ENCODE data around the gene PARD6G. TPM values are rescaled to one million over a fixed set of nuclear protein-coding genes. Genes with fewer than 3 reads are reported as not detected.
A peak's percentile ranks its signal among the peaks of the same experiment; 100 is the strongest.

PARD6G gene
- total RNA-seq, 1 experiment from 2014 or later = 5.4 TPM

DNA sequence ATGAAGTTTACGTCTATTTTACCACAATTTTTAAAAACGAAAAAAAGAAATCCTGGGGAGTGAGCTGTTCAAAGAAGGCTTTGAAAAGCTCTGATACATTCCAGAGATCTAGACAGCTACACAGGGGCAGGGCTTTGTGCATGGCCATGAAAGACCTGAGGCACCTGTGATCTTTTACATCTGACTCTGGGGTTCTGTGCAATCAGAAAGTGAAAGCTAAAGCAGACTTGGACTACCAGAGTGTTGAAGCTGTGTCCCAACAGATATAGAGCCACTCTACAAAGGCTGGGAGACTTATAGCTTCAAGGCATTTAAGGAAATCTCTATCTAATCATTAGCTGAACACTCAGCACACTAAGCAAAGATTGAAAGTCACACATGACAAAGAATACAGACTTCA, 34.1 kb downstream of the PARD6G start:
- intact Hi-C loops (cut with micrococcal nuclease) = no loop called here
- TF ChIP-seq, protein P1, sequence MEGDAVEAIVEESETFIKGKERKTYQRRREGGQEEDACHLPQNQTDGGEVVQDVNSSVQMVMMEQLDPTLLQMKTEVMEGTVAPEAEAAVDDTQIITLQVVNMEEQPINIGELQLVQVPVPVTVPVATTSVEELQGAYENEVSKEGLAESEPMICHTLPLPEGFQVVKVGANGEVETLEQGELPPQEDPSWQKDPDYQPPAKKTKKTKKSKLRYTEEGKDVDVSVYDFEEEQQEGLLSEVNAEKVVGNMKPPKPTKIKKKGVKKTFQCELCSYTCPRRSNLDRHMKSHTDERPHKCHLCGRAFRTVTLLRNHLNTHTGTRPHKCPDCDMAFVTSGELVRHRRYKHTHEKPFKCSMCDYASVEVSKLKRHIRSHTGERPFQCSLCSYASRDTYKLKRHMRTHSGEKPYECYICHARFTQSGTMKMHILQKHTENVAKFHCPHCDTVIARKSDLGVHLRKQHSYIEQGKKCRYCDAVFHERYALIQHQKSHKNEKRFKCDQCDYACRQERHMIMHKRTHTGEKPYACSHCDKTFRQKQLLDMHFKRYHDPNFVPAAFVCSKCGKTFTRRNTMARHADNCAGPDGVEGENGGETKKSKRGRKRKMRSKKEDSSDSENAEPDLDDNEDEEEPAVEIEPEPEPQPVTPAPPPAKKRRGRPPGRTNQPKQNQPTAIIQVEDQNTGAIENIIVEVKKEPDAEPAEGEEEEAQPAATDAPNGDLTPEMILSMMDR (conservative IDR thresholded peaks at IDR 0.05; ENCODE audit: low read depth, low read length) = no peak
- TF ChIP-seq EZH2 (IDR thresholded peaks at IDR 0.05; ENCODE audit: low read length, unreplicated experiment) (no peak), EZH2phosphoT487 (IDR thresholded peaks at IDR 0.05; ENCODE audit: borderline replicate concordance, low read length) (no peak)
- Histone ChIP-seq H3K9me2 (replicated peaks; ENCODE audit: low read length) (no peaks in the 10 kb centered on the region), H3K9ac (ENCODE audit: low read length) (no peak overlapping the region), H4K20me1 (ENCODE audit: low read length) (no peaks in the 10 kb centered on the region), H3F3A (ENCODE audit: low read length, unreplicated experiment) (no peaks in the 10 kb centered on the region), H3K27me3 (ENCODE audit: low read length) (no peaks in the 10 kb centered on the region), H3K36me3 (ENCODE audit: low read depth, low read length) (no peaks in the 10 kb centered on the region), H2AFZ (ENCODE audit: low read length) (no peak overlapping the region), H3K4me3 (ENCODE audit: low read length) (no peak overlapping the region), H3K27ac (ENCODE audit: low read length) (no peak overlapping the region), H3K4me1 (ENCODE audit: insufficient read depth, low read length) (peaks cover 10% of the 10 kb centered on the region; the same call in 1 of the 2 replicates), H3K9me3 (ENCODE audit: low read length) (no peaks in the 10 kb centered on the region), H3K4me2 (ENCODE audit: low read length) (no peak overlapping the region), H3K79me2 (ENCODE audit: low read length) (no peaks in the 10 kb centered on the region)
- CTCF ChIA-PET = no interaction called here
- BruUV-seq (replicated peaks) = no TSS peak
- no peak for DNase-seq
- no peak for ATAC-seq
- POLR2A ChIA-PET (ENCODE audit: unreplicated experiment) = no interaction called here

DNA sequence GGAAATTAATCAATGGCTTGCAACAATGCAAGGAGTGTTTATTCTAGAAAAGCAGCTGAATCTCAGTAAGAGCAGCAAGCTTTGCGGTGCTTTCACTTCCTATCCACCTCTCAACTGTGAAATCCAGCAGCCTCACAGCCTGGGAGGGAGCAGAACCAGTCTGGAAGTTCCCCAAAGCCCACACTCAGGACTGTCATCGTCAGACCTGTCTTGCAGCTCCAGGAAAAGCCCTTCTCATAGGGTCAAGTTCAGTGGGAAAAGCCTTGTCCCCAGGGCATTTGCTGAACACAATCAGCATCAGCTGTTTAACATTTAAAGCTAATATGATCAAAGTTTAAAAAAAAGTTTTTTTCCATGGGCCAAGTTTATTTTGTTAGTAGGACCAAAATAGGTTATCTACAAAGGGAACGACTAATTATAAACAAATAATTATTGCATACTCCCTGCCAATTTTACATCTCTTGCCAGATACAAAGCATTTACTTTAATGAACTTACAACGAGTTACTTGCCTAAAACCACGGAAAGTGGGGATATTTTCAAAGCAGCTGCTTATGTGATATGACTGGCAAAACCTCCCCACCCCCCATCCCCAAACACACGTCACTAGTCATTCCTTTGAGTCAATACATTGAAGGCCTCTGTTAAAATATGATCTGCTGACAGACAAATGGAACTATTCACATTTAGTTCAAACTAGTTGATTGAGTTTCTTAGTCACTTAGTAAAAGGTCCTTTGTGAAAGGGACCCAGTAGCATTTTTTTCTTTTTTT, 36.8 kb downstream of the PARD6G start:
- Histone ChIP-seq H3K9me2 (replicated peaks; ENCODE audit: low read length) (no peaks in the 10 kb centered on the region), H3F3A (ENCODE audit: low read length, unreplicated experiment) (no peaks in the 10 kb centered on the region), H3K79me2 (ENCODE audit: low read length) (no peaks in the 10 kb centered on the region), H3K4me2 (ENCODE audit: low read length) (no peak overlapping the region), H2AFZ (ENCODE audit: low read length) (no peak overlapping the region), H3K9me3 (ENCODE audit: low read length) (no peaks in the 10 kb centered on the region), H3K9ac (ENCODE audit: low read length) (no peak overlapping the region), H3K36me3 (ENCODE audit: low read depth, low read length) (no peaks in the 10 kb centered on the region), H3K4me3 (ENCODE audit: low read length) (no peak overlapping the region), H3K4me1 (ENCODE audit: insufficient read depth, low read length) (peaks cover 10% of the 10 kb centered on the region; the same call in 1 of the 2 replicates), H3K27ac (ENCODE audit: low read length) (no peak overlapping the region), H4K20me1 (ENCODE audit: low read length) (no peaks in the 10 kb centered on the region), H3K27me3 (ENCODE audit: low read length) (no peaks in the 10 kb centered on the region)
- DNase-seq (peak; percentile 44), ATAC-seq (no peak)
- TF ChIP-seq EZH2phosphoT487 (IDR thresholded peaks at IDR 0.05; ENCODE audit: borderline replicate concordance, low read length) (no peak), EZH2 (IDR thresholded peaks at IDR 0.05; ENCODE audit: low read length, unreplicated experiment) (no peak)
- TF ChIP-seq, protein P1 (conservative IDR thresholded peaks at IDR 0.05; ENCODE audit: low read depth, low read length) = no peak
- ChIA-PET POLR2A (ENCODE audit: unreplicated experiment) (no interaction called here), CTCF (no interaction called here)
- intact Hi-C loops (cut with micrococcal nuclease) = no loop called here
- BruUV-seq (replicated peaks) = no TSS peak

DNA sequence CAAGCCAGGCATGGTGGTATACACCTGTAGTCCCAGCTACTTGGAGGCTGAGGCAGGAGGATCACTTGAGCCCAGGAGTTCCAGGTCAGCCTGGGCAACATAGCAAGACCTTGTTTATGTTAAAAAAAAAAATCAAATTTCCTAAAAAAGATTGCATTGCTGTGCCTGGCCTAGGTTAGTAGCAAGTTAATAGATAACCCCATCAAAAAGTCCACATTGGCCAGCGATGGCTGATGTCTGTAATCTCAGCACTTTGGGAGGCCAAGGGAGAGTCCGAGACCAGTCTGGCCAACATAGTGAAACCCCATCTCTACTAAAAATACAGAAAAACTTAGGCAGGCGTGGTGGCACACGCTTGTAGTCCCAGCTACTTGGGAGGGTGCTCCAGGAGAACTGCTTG, 38.7 kb downstream of the PARD6G start:
- Histone ChIP-seq H3K9me2 (replicated peaks; ENCODE audit: low read length) (no peaks in the 10 kb centered on the region), H4K20me1 (ENCODE audit: low read length) (no peaks in the 10 kb centered on the region), H3K79me2 (ENCODE audit: low read length) (no peaks in the 10 kb centered on the region), H3K27me3 (ENCODE audit: low read length) (no peaks in the 10 kb centered on the region), H3K4me2 (ENCODE audit: low read length) (no peak overlapping the region), H3F3A (ENCODE audit: low read length, unreplicated experiment) (no peaks in the 10 kb centered on the region), H3K9me3 (ENCODE audit: low read length) (no peaks in the 10 kb centered on the region), H2AFZ (ENCODE audit: low read length) (no peak overlapping the region), H3K27ac (ENCODE audit: low read length) (no peak overlapping the region), H3K9ac (ENCODE audit: low read length) (no peak overlapping the region), H3K4me1 (ENCODE audit: insufficient read depth, low read length) (peaks cover 10% of the 10 kb centered on the region; the same call in 1 of the 2 replicates), H3K4me3 (ENCODE audit: low read length) (no peak overlapping the region), H3K36me3 (ENCODE audit: low read depth, low read length) (no peaks in the 10 kb centered on the region)
- DNase-seq (no peak), ATAC-seq (no peak)
- POLR2A ChIA-PET (ENCODE audit: unreplicated experiment) = no interaction called here
- intact Hi-C loops (cut with micrococcal nuclease) = no loop called here
- BruUV-seq (replicated peaks) = no TSS peak
- TF ChIP-seq, protein P1 (conservative IDR thresholded peaks at IDR 0.05; ENCODE audit: low read depth, low read length) = no peak
- no peak for TF ChIP-seq EZH2phosphoT487 (IDR thresholded peaks at IDR 0.05; ENCODE audit: borderline replicate concordance, low read length)
- TF ChIP-seq EZH2 (IDR thresholded peaks at IDR 0.05; ENCODE audit: low read length, unreplicated experiment) = no peak
- CTCF ChIA-PET = interaction anchor here (0.7 kb wide), 1 partner anchor 76 kb away, joined by 3 read pairs; no protein-coding TSS in a partner anchor

Data from PC-3 (cell line).